Gastroesophageal sphincter (tissue), 3 donors: ENCODE results near the gene CBR1.

Source experiments
- CTCF ChIP-seq, 4 experiments: fragments of 200-600 bp in 2 of 4; fragments of 450-650 bp in 2 of 4; sonication (generic) in 1 of 4; IDR thresholded peaks; one replicate each; pipeline ENCODE4 v1.5.1; 2017 to 2019; ENCODE audit warnings: antibody characterized with exemption in 4 of 4, mild to moderate bottlenecking in 2 of 4, moderate library complexity in 2 of 4
- EP300 ChIP-seq: sonication (generic); formaldehyde crosslinking; IDR thresholded peaks from one replicate; pipeline ENCODE4 v1.6.1; 2017; ENCODE audit warnings: antibody characterized with exemption, mild to moderate bottlenecking
- POLR2A ChIP-seq, 2 donors: fragments of 450-650 bp; IDR thresholded peaks; one replicate each; pipeline ENCODE4 v1.6.1; 2017; ENCODE audit warnings: antibody characterized with exemption in 2 of 2, mild to moderate bottlenecking in 2 of 2, moderate library complexity in 1 of 2

DNA sequence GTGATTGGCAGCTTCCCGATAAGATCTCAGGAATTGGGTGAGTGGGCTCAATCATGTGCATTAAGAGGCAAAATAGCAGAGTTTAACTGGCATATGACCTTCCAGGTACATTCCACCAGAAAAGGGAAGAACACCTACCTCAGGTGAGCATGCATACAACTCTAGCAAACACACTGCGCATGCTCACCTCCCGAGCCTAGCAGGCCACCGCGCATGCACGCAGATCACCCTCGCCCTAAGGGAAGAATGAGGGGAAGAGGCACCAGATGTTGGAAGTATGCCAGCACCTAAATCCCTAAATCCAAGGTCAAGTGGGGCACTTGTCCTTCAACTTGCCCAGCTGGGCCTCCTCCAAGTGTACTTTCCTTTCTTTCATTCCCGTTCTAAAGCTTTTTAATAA lies 41.4 kb downstream of the CBR1 start:
- TF ChIP-seq CTCF (IDR thresholded peaks at IDR 0.05) = no peak
- TF ChIP-seq EP300 = no peak
- TF ChIP-seq POLR2A (IDR thresholded peaks at IDR 0.05) = no peak
